AG09319 (cell line): ENCODE measurements around the gene PDE1A.

ENCODE experiments used
- DNase-seq: peaks from one replicate; pipeline ENCODE4 v3.0.0-alpha.2; 2010; ENCODE audit warnings: low read depth; ENCODE audit errors: extremely low read depth
- TF ChIP-seq, protein P1 (sequence below): IDR thresholded peaks from 2 replicates; pipeline ENCODE4 v1.5.1; 2011; ENCODE audit warnings: low read depth, mild to moderate bottlenecking, inconsistent platforms, low read length, moderate library complexity

Gene PDE1A

DNA sequence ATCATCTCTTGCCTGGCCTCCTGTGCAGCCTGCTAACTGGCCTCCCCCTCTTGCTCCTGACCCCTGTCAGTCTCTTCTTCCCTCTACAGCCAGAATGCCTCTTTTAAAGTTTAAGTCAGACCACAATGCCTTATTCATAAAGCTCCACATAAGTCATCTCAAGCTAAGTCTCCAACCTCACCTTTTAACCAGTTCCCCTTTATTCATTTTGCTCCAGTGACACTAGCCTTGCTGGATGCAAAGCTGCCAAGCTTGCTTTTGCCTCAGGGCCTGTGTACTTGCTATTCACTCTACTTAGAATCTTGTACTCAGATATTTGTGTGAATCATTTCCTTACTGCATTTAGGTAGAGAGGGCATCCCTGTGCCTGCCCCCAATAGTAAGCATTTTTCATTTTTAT is 180.9 kb downstream of the PDE1A start:
- no peak for DNase-seq
- TF ChIP-seq, protein P1, sequence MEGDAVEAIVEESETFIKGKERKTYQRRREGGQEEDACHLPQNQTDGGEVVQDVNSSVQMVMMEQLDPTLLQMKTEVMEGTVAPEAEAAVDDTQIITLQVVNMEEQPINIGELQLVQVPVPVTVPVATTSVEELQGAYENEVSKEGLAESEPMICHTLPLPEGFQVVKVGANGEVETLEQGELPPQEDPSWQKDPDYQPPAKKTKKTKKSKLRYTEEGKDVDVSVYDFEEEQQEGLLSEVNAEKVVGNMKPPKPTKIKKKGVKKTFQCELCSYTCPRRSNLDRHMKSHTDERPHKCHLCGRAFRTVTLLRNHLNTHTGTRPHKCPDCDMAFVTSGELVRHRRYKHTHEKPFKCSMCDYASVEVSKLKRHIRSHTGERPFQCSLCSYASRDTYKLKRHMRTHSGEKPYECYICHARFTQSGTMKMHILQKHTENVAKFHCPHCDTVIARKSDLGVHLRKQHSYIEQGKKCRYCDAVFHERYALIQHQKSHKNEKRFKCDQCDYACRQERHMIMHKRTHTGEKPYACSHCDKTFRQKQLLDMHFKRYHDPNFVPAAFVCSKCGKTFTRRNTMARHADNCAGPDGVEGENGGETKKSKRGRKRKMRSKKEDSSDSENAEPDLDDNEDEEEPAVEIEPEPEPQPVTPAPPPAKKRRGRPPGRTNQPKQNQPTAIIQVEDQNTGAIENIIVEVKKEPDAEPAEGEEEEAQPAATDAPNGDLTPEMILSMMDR, result no peak

DNA sequence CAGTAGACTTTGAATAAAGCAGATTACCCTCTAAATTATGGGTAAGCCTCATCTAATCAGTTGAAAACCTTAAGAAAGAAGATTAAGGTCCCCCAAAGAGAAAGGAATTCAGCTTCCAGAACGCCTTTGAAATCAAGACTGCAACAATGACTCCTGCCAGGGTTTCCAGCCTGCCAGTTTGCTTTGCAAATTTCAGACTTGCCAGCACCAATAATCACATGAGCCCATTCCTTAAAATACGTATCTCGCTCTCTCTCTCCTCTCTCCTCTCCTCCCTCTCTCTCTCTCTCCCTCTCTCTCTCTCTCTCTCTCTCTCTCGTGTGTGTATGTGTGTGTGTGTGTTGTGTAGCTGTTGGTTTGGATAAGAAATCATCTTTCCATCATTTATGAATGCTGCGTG is 184.2 kb downstream of the PDE1A start:
- no peak for DNase-seq
- TF ChIP-seq, protein P1, result no peak

DNA sequence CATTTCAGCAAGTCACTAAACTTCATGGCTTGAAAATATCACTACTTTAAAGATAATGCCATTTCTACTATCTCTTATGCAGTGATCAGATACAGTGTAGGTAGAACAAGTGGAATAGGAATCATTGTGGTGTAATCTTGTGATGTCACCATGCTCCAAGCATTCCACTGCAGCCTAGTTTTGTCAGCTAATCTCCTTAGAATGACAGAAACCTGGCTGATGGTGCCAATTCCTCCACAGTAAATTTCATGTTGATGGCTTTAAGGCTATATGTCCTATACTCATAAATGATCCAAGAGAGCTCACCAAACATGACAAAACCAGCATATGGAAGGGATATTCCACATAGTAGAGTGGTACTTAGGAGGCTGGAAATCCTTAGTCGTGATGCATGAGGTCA is 184.9 kb downstream of the PDE1A start:
- TF ChIP-seq, protein P1, result no peak
- DNase-seq, result no peak

DNA sequence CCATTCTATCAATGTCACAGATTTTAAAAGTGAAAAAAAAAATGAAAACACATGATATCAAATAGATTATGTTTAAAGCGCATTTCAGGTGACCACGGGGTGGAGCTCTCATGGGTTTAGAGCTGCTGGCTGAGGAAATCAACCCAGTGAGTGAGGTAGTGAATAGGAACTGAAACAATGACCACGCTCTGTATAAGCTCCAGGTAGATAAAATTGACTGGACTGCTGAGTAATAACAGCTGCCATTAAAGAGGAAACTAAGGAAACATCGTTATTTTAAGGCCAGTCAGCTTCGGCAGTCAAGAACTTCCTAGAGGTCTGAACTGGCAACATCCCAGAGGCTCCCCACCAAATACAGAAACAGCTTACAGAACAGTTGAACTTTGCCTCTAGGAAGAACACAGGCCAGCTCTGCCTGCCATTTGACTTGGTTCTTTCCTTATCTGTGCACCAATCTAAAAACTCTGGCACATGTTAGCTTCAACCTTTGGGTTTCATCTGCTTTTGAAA is 185.9 kb downstream of the PDE1A start:
- DNase-seq, result no peak
- TF ChIP-seq, protein P1, result peak; percentile 32

DNA sequence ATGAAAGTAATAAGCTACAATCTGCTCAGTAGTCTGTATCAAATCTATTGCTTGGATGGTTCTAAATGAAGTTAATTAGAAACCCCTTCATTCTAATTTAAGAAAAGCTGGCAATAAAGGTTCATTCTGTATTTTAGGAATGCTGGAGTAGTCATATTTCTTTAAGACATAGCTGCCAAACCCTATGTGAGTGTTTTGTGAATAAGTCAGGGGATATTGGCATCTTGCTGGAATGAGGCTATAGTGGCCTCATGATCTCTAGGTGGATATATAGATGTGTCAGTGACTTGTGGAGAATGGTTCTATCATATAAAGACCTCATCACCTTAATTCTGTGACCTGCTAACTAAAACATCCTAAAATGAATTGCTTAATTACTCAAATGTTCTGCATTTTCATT is 196.3 kb downstream of the PDE1A start:
- TF ChIP-seq, protein P1, result no peak
- DNase-seq, result no peak

DNA sequence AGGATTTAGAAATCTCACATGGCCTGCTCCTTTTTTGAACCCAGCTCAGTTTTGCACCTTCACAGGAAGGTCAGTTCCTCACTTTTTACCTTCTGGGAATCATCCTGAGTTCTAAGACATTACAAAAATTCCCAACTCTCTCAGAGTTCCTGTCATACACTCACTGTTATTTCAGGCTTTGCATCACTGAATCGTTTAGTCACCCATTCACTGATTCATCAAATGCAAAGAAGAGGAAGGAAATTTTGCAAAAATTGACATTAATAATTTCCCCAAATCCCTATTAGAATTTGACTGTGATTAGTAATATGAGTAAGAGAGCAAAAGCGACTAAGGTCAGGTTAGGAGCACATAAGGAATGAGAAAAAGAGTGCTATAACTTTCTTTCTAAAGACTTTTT is 197.5 kb downstream of the PDE1A start:
- TF ChIP-seq, protein P1, result no peak

DNA sequence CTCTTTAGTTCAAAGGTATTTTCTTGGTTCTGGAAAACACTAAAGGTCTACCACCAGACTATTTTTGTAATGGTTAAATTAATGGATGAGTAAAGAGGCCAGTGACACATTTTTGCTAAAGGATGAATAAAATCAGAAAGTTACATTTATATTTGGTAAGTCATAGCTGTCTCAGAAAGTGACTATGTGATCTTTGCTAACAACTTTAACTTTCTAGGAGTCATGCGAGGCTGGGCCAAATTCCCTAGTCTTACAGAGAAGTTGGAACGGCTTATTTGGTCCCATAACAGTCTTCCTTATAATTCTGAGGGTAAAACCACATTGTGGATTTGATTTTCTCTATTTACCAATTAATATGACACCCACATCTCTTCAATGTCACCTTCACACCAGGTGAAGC is 198.1 kb downstream of the PDE1A start:
- TF ChIP-seq, protein P1, result no peak
- DNase-seq, result no peak

More for the DNA sequence above, 197.5 kb downstream of the PDE1A start:
- no peak for DNase-seq
